Prostate gland (tissue), 2 donors: ENCODE measurements around the gene ATP5F1E.

Source experiments
- CTCF ChIP-seq, 4 experiments: fragments of 200-600 bp in 2 of 4; fragments of 450-650 bp in 2 of 4; sonication (generic) in 2 of 4; IDR thresholded peaks; 1 replicate in 3 of 4; 2 replicates in 1 of 4; pipeline ENCODE4 v1.5.1; 2016 to 2019; ENCODE audit warnings: antibody characterized with exemption in 4 of 4, mild to moderate bottlenecking in 2 of 4, moderate library complexity in 2 of 4
- POLR2A ChIP-seq: fragments of 450-650 bp; IDR thresholded peaks from one replicate; pipeline ENCODE4 v1.6.1; 2016; ENCODE audit warnings: antibody characterized with exemption, mild to moderate bottlenecking

GRCh38 chr20:59062081-59062480 lies 29.9 kb upstream of the ATP5F1E start:
- TF ChIP-seq CTCF (IDR thresholded peaks at IDR 0.05) (no peak), POLR2A (no peak)
